Activated naive CD8-positive, alpha-beta T cell (primary cell): ENCODE measurements around the gene SET.

ENCODE experiments used
- H3K27ac Mint-ChIP-seq: one replicate; pipeline ENCODE4 v1.8.0; 2021; ENCODE audit warnings: mixed read lengths
- H3K27me3 Mint-ChIP-seq: one replicate; pipeline ENCODE4 v1.8.0; 2021; ENCODE audit warnings: mixed read lengths
- H3K36me3 Mint-ChIP-seq: one replicate; pipeline ENCODE4 v1.8.0; 2021; ENCODE audit warnings: mixed read lengths
- H3K4me1 Mint-ChIP-seq: one replicate; pipeline ENCODE4 v1.8.0; 2021; ENCODE audit warnings: low read depth, mixed read lengths
- H3K4me3 Mint-ChIP-seq: one replicate; pipeline ENCODE4 v1.8.0; 2021; ENCODE audit warnings: mild to moderate bottlenecking, mixed read lengths
- H3K9me3 Mint-ChIP-seq: one replicate; pipeline ENCODE4 v1.8.0; 2021; ENCODE audit warnings: low read depth, mixed read lengths

SET gene

DNA sequence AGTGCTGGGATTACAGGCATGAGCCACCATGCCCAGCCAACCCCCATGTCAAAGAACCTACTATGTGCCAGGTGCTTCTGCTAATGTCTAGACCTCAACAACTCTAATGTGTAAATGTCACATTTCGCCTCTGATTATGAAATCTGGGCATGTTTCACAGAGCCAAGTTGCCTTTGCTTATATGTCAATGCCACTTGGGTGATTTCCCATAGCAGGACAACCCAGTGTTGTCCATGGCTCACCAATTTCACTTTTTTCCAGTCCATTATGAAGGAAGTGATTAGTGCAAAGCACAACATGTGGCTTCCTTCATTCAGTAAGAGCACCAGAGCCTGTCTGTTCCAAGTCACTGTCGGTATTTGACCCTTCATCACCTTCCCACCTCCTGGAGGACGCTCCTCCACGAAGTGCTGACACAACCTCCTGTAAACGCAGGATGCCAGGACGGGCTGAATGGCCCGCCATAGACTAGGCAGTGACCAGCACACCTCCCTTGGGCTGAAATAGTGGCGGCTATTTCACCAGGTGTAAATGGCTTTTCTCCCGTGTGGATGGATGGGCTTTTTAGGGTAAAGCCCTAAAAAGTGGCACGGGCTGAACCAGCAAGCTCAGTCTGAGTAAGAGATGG is 12.3 kb downstream of the SET start:
- H3K27me3 Mint-ChIP-seq, result no peaks in the 10 kb centered on the region
- H3K4me3 Mint-ChIP-seq, result peak overlapping the region; percentile 57
- no peaks in the 10 kb centered on the region for H3K9me3 Mint-ChIP-seq
- no peak overlapping the region for H3K27ac Mint-ChIP-seq
- H3K36me3 Mint-ChIP-seq, result no peaks in the 10 kb centered on the region
- H3K4me1 Mint-ChIP-seq, result peaks cover 11% of the 10 kb centered on the region

DNA sequence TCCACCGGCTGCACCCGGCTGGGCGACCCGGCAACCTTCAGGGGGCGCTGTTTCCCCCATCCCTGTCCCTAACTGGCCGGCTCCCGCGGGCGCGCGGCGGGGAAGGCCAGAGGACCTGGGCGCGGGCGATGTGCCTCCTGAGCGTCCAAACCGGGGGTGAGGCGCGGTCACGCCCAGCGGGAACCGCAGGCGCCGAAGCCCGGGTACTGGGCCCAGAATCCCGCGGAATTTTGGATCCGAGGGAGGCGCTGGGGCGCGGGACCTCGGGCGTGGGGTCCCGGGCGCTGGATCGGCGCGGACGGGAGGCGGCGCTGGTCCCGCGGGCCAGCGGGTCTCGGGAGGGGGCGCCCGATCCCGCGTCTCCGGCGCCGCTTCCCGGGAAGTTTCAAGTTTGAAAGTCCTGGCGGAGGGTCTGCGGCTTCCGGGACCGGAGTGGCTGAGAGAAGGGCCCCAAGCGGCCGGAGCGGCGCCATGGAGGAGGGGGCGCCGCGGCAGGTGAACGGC is 13.5 kb downstream of the SET start, which contains the start of gene PKN3:
Gene PKN3 (plus strand): TSS at position 59 of the 504 bp plus-strand sequence. CDS start 413 bp downstream, at position 472.
- H3K36me3 Mint-ChIP-seq, result no peaks in the 10 kb centered on the region

GRCh38 chr9:128702949-128703615 is 14.1 kb downstream of the SET start:
- H3K36me3 Mint-ChIP-seq, result no peaks in the 10 kb centered on the region
- H3K9me3 Mint-ChIP-seq, result no peaks in the 10 kb centered on the region
- no peaks in the 10 kb centered on the region for H3K27me3 Mint-ChIP-seq
- H3K4me3 Mint-ChIP-seq, result peak overlapping the region; percentile 83
- H3K27ac Mint-ChIP-seq, result peak overlapping the region; percentile 64
- H3K4me1 Mint-ChIP-seq, result peaks cover 11% of the 10 kb centered on the region

More for the DNA sequence above, 13.5 kb downstream of the SET start, which contains the start of gene PKN3:
- H3K4me3 Mint-ChIP-seq, result peak within 1 kb of the TSS; percentile 92
- peak within 1 kb of the TSS; percentile 79 for H3K27ac Mint-ChIP-seq
- peaks cover 11% of the 10 kb centered on the region for H3K4me1 Mint-ChIP-seq
- no peaks in the 10 kb centered on the region for H3K9me3 Mint-ChIP-seq
- H3K27me3 Mint-ChIP-seq, result no peaks in the 10 kb centered on the region

DNA sequence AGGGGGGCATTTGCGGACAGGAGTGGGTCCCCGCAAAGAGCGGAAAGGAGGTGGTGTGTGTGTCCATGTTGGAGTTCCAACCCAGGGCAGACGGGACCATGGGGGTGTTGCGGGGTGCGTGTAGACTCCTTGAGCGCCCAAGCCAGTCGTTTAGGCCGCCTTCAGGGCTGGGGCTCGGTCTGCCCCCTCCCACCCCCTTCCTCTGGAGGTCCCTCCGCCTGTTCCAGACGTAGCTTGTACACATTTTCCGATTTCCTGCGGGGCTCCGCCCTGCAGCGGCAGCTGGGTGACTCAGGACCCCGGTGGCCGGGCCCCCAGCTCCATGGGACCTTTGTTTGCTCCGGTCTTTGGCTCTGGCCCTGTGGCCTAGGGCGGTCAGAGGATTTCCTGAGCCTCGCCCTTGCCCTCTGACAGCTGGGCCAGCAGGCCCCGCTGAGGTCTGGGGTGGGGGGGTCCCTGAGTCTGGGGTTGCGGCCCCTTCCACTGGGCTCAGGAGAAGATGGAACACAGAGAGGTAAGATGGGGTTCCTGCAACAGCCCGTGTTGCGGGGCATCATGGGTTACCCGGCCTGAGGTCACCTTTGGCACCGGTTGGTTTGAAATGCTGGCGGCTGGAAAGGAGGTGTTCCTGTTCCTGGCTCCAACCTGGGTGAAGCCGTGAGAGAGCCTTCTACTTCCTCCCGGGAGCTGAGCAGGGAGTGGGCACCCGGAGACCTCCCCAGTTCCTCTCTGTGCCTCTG is 14.8 kb downstream of the SET start:
- no peaks in the 10 kb centered on the region for H3K9me3 Mint-ChIP-seq
- H3K27me3 Mint-ChIP-seq, result no peaks in the 10 kb centered on the region
- peaks cover 11% of the 10 kb centered on the region for H3K4me1 Mint-ChIP-seq
- H3K36me3 Mint-ChIP-seq, result no peaks in the 10 kb centered on the region
- peak overlapping the region; percentile 64 for H3K27ac Mint-ChIP-seq
- peak overlapping the region; percentile 83 for H3K4me3 Mint-ChIP-seq

GRCh38 chr9:128704356-128704670 is 15.3 kb downstream of the SET start:
- peaks cover 11% of the 10 kb centered on the region for H3K4me1 Mint-ChIP-seq
- no peaks in the 10 kb centered on the region for H3K36me3 Mint-ChIP-seq

GRCh38 chr9:128705051-128705965 is 16.3 kb downstream of the SET start:
- H3K9me3 Mint-ChIP-seq, result no peaks in the 10 kb centered on the region
- peaks cover 11% of the 10 kb centered on the region for H3K4me1 Mint-ChIP-seq
- no peak overlapping the region for H3K4me3 Mint-ChIP-seq

More at GRCh38 chr9:128704356-128704670, 15.3 kb downstream of the SET start:
- Mint-ChIP-seq H3K4me3 (peak overlapping the region; percentile 83), H3K9me3 (no peaks in the 10 kb centered on the region), H3K27ac (no peak overlapping the region), H3K27me3 (no peaks in the 10 kb centered on the region)

GRCh38 chr9:128706045-128706444 is 17.0 kb downstream of the SET start:
- Mint-ChIP-seq H3K36me3 (no peaks in the 10 kb centered on the region), H3K9me3 (no peaks in the 10 kb centered on the region), H3K4me1 (peaks cover 11% of the 10 kb centered on the region), H3K27ac (no peak overlapping the region), H3K27me3 (no peaks in the 10 kb centered on the region), H3K4me3 (no peak overlapping the region)

More at GRCh38 chr9:128705051-128705965, 16.3 kb downstream of the SET start:
- no peaks in the 10 kb centered on the region for H3K27me3 Mint-ChIP-seq
- H3K27ac Mint-ChIP-seq, result no peak overlapping the region
- H3K36me3 Mint-ChIP-seq, result no peaks in the 10 kb centered on the region

DNA sequence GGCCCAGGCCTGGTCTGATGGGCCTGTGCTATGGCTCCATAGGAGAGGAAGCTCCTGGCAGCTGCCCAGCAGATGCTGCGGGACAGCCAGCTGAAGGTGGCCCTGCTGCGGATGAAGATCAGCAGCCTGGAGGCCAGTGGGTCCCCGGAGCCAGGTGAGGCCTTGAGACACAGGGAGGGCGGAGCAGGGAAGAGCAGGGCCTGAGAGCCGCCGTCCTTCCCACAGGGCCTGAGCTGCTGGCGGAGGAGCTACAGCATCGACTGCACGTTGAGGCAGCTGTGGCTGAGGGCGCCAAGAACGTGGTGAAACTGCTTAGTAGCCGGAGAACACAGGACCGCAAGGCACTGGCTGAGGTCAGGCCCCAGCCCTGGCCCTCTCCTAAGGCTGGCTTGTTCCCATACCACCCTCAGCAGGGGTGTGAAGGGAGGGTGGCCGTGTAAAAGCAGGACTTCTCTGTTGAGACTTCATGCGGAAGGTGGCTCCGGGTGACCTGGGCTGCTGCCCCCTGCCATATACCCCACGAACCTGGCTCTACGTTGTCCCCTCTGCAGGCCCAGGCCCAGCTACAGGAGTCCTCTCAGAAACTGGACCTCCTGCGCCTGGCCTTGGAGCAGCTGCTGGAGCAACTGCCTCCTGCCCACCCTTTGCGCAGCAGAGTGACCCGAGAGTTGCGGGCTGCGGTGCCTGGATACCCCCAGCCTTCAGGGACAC is 17.8 kb downstream of the SET start:
- H3K4me3 Mint-ChIP-seq, result no peak overlapping the region
- H3K9me3 Mint-ChIP-seq, result no peaks in the 10 kb centered on the region
- no peaks in the 10 kb centered on the region for H3K36me3 Mint-ChIP-seq
- no peak overlapping the region for H3K27ac Mint-ChIP-seq
- H3K4me1 Mint-ChIP-seq, result peaks cover 5% of the 10 kb centered on the region
- H3K27me3 Mint-ChIP-seq, result no peaks in the 10 kb centered on the region

DNA sequence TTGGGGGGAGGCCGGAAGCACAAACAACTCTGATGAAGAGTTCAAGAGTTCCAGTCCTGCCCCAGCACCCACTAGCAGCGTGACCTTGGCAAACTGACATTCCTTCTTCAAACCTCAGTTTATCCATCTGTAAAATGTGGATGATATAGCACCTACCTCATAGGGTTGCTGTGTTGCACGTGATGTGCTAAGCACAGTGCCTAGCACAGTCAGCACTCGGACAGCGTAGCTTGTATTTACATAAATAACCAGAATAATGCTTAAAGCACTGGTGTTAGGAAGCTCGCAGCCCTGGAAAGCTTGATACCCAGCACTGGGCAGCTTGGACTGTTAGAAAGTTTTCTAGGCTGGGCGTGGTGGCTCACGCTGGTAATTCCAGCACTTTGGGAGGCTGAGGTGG is 18.4 kb downstream of the SET start:
- Mint-ChIP-seq H3K4me1 (peaks cover 3% of the 10 kb centered on the region), H3K27me3 (no peaks in the 10 kb centered on the region), H3K36me3 (no peaks in the 10 kb centered on the region), H3K9me3 (no peaks in the 10 kb centered on the region), H3K27ac (no peak overlapping the region), H3K4me3 (no peak overlapping the region)

DNA sequence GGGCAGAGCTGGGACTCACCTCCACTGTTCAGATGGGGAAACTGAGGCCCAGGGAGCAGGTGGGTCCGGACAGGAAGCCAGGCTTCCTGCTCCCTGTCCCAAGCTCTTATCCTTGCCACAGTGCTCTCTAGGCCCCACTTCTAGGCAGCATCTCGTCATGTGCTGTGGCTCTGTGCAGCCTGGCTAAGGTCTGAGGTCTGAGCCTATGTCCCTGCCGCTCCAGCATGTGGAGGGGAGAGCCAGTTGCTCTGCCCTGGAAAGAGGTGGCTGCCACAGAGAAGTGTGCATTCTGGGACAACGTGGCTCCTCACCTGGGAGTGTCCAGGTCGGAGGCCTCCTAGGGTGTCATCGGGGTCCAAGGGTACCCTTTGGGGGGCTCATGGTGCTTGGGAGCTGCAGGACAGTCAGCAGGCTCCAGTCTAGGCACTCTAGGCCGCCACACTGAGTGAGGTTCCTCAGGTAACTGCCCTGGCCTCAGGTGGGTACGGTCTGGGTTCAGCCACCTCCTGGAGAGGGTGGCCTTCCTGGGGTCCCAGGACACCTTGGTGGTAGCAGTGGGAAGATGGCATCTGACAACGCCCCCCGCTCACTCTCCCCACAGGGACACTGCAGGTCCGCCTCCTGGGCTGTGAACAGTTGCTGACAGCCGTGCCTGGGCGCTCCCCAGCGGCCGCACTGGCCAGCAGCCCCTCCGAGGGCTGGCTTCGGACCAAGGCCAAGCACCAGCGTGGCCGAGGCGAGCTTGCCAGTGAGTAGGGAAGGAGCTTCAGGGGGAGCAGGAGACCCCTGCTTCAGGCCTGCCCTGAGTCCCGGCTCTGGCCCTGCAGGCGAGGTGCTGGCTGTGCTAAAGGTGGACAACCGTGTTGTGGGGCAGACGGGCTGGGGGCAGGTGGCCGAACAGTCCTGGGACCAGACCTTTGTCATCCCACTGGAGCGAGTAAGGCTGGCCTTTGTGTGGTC is 23.7 kb downstream of the SET start:
- no peaks in the 10 kb centered on the region for H3K27me3 Mint-ChIP-seq
- H3K9me3 Mint-ChIP-seq, result no peaks in the 10 kb centered on the region
- H3K4me3 Mint-ChIP-seq, result no peak overlapping the region
- H3K36me3 Mint-ChIP-seq, result no peaks in the 10 kb centered on the region
- H3K4me1 Mint-ChIP-seq, result no peaks in the 10 kb centered on the region
- H3K27ac Mint-ChIP-seq, result no peak overlapping the region

DNA sequence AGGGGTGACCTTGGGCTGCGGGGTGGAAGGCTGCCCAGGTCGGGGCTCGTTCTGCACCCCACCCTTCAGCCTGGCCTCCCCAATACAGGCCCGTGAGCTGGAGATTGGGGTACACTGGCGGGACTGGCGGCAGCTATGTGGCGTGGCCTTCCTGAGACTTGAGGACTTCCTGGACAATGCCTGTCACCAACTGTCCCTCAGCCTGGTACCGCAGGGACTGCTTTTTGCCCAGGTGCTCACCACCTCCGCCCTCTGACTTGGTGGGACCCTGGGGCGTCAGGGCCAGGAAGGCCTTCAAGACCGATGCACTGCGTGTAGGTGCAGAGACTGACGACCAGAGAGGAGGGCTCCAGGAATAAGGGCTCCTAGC is 24.4 kb downstream of the SET start:
- no peaks in the 10 kb centered on the region for H3K36me3 Mint-ChIP-seq
- no peak overlapping the region for H3K4me3 Mint-ChIP-seq
- H3K4me1 Mint-ChIP-seq, result no peaks in the 10 kb centered on the region
- no peak overlapping the region for H3K27ac Mint-ChIP-seq
- H3K27me3 Mint-ChIP-seq, result no peaks in the 10 kb centered on the region
- no peaks in the 10 kb centered on the region for H3K9me3 Mint-ChIP-seq

- Mint-ChIP-seq H3K9me3 (no peaks in the 10 kb centered on the region), H3K4me1 (no peaks in the 10 kb centered on the region), H3K4me3 (no peak overlapping the region), H3K36me3 (no peaks in the 10 kb centered on the region), H3K27me3 (no peaks in the 10 kb centered on the region), H3K27ac (no peak overlapping the region)
Measured at GRCh38 chr9:128713941-128714573, 25.0 kb downstream of the SET start.
